Frontal cortex (tissue), 4 donors: ENCODE data around the gene CNIH1. TPM values are rescaled to one million over a fixed set of nuclear protein-coding genes. Genes with fewer than 3 reads are reported as not detected.
"Not testable (repeated sequence)": the region's sequence is repeated elsewhere in the genome, so short reads cannot be mapped to it uniquely, and the experiment has no call there.

Experiments
- DNase-seq, 2 donors: peaks; one replicate each; pipeline ENCODE4 v3.0.0; 2012; ENCODE audit warnings: low spot score in 2 of 2
- FAIRE-seq: peaks from 2 replicates; lab custom pipeline; 2012; peaks lifted over from hg19 to GRCh38; lab: Jason Lieb, UNC
- total RNA-seq: library from RNA; depleted of rRNA; stranded (reverse); fragments of >200 nt; gene quantifications from one replicate; pipeline ENCODE4 v1.2.3, GENCODE V29; 2014
- donor health status: control.
- donor health status: control.
- donor health status: control.

Gene CNIH1
- total RNA-seq, 1 donor from 2014 or later, result 41.6 TPM

DNA sequence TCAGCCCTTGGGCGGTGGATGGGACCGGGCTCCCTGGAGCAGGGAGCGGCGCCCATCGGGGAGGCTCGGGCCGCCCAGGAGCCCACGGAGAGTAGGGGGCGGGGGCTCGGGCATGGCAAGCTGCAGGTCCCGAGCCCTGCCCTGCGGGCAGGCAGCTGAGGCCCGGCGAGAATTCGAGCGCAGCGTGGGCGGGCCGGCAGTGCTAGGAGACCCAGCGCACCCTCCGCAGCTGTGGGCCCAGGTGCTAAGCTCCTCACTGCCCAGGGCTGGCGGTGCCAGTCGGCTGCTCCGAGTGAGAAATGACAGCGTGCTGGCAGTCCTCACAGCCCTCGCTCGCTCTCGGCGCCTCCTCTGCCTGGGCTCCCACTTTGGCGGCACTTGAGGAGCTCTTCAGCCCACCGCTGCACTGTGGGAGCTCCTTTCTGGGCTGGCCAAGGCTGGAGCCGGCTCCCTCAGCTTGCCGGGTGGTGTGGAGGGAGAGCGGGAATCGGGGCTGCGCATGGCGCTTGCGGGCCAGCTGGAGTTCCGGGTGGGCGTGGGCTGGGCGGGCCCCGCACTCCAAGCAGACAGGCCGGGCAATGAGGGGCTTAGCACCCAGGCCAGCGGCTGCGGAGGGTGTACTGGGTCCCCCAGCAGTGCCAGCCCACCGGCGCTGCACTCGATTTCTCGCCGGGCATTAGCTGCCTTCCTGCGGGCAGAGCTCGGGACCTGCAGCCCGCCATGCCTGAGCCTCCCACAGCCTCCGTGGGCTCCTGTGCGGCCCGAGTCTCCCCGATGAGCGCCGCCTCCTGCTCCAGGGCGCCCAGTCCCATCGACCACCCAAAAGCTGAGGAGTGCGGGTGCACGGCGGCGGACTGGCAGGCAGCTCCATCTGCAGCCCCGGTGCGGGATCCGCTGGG lies 47.9 kb downstream of the CNIH1 start:
- FAIRE-seq, DNase-seq: not testable (repeated sequence)

GRCh38 chr14:54392131-54392859 lies 48.9 kb downstream of the CNIH1 start:
- no peak for FAIRE-seq

DNA sequence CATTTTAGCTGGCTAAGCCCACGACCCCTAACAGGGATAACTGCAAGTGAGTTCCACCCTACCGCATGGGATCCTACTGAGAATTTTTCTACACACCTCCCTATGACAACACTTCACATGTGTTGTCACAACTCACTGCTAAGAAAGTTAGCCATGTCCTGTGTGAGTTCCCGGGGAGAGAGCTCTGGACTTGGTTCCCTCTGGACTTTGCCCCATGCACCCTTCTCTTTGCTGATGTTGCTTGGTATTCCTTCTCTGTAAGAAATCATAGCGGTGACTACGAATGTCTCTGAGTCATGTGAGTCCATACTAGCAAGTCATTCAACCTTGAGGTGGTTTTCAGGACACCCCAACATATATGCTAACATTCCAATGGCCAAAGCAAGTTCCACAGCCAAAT lies 53.8 kb downstream of the CNIH1 start:
- FAIRE-seq, result no peak
- DNase-seq, result no peak

More at GRCh38 chr14:54392131-54392859, 48.9 kb downstream of the CNIH1 start:
- DNase-seq, result no peak

GRCh38 chr14:54385556-54385955 lies 55.6 kb downstream of the CNIH1 start:
- DNase-seq, result no peak
- FAIRE-seq, result no peak

DNA sequence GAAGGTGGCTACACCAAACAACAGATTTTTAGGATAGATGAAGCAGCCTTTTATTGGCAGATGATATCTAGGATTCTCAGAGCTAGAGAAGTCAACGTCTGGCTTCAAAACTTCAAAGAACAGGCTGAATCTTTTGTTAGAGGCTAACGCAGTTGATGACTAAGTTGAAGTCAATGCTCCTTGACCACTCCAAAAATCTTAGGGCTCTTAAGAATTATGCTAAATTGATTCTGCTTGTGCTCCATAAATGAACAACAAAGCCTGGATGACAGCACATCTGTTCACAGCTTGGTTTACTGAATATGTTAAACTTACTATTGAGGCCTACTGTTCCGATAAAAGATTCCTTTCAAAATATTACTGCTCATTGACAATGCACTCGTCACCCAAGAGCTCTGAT lies 57.3 kb downstream of the CNIH1 start:
- FAIRE-seq (no peak), DNase-seq (no peak)

- DNase-seq (no peak), FAIRE-seq (no peak)
Measured at GRCh38 chr14:54381821-54382220, 59.4 kb downstream of the CNIH1 start.

GRCh38 chr14:54380558-54380957 lies 60.6 kb downstream of the CNIH1 start:
- not testable (repeated sequence) for DNase-seq, FAIRE-seq

- not testable (repeated sequence) for DNase-seq, FAIRE-seq
Measured at GRCh38 chr14:54378893-54379292, 62.3 kb downstream of the CNIH1 start.

DNA sequence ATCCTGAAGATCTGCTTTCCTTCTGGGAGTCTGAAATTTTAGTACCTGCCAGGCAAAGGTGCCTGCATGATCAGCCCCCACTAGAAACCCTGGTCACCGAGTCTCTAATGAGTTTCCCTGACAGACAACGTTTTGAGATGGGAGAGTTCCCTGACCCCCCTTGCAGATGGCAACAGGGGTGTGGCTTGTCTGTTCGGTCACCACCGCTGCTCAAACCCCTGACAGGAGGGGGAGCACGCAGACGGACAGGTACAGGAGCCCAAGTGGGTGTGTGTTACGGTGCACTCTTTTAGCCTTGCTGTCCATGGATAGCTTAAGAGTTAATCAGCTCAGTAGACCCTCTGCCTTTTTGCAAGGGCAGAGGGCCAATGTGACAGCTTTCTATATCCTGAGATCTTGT lies 63.7 kb downstream of the CNIH1 start:
- FAIRE-seq (no peak), DNase-seq (no peak)

- no peak for DNase-seq
- no peak for FAIRE-seq
Measured at GRCh38 chr14:54374117-54374884, 66.9 kb downstream of the CNIH1 start.

Other genes with a start within 250 kb of the CNIH1 start
- gene CDKN3, start 44.4 kb downstream of the CNIH1 start, total RNA-seq, result 5.3 TPM
- 258 TPM for gene GMFB, start 47.6 kb upstream of the CNIH1 start, total RNA-seq
- 19.6 TPM for gene CGRRF1, start 68.5 kb upstream of the CNIH1 start, total RNA-seq
- 8.2 TPM for gene SAMD4A, start 125.8 kb upstream of the CNIH1 start, total RNA-seq